PC-9 (cell line): ENCODE results near the gene HSD17B13. TPM values are rescaled to one million over a fixed set of nuclear protein-coding genes. Genes with fewer than 3 reads are reported as not detected.

Experiments
- BruUV-seq: library from RNA; stranded (reverse); fragments of 400-500 nt; replicated peaks from 2 replicates; lab custom pipeline; 2021; lab: Mats Ljungman, UMichigan
- CTCF ChIA-PET: fragments of 300-600 bp; sonication (Branson Sonifier 250); formaldehyde crosslinking; loops from one replicate; lab custom pipeline; 2022; ENCODE audit warnings: antibody characterized with exemption; lab: Charles Lee
- POLR2A ChIA-PET: fragments of 300-600 bp; sonication (Branson Sonifier 250); formaldehyde crosslinking; loops from one replicate; lab custom pipeline; 2022; ENCODE audit warnings: antibody characterized with exemption; ENCODE audit not compliant: unreplicated experiment; lab: Charles Lee
- DNase-seq, 2 experiments: peaks; one replicate each; pipeline versions ENCODE4 v3.0.0 to v3.0.0-alpha.2; 2015 to 2022; ENCODE audit warnings: mixed read lengths in 1 of 2
- H2AFZ ChIP-seq: fragments of 200-600 bp; sonication (generic); 2 replicates; pipeline ENCODE4 v1.8.1; 2017; ENCODE audit warnings: antibody characterized with exemption
- H3F3A ChIP-seq: fragments of 200-600 bp; sonication (generic); 2 replicates; pipeline ENCODE4 v1.8.1; 2017; ENCODE audit warnings: antibody characterized with exemption, mild to moderate bottlenecking, low read depth; ENCODE audit not compliant: insufficient read depth
- H3K27ac ChIP-seq: fragments of 200-600 bp; sonication (generic); 2 replicates; pipeline ENCODE4 v1.6.1; 2016; ENCODE audit warnings: mixed run types
- H3K27me3 ChIP-seq: fragments of 200-600 bp; sonication (generic); 2 replicates; pipeline ENCODE4 v1.6.1; 2016; ENCODE audit warnings: low read depth, mixed run types; ENCODE audit not compliant: insufficient read depth
- H3K36me3 ChIP-seq: fragments of 200-600 bp; sonication (generic); 2 replicates; pipeline ENCODE4 v1.6.1; 2016; ENCODE audit warnings: low read depth, mixed run types
- H3K4me1 ChIP-seq: fragments of 200-600 bp; sonication (generic); replicated peaks from 2 replicates; pipeline ENCODE4 v1.6.1; 2016; ENCODE audit warnings: mixed run types; ENCODE audit not compliant: insufficient read depth
- H3K4me2 ChIP-seq: fragments of 200-600 bp; sonication (generic); 2 replicates; pipeline ENCODE4 v1.6.1; 2017; ENCODE audit warnings: mixed run types
- H3K4me3 ChIP-seq: fragments of 200-600 bp; sonication (generic); 2 replicates; pipeline ENCODE4 v1.6.1; 2016; ENCODE audit warnings: mixed run types
- H3K79me2 ChIP-seq: fragments of 200-600 bp; sonication (generic); 2 replicates; pipeline ENCODE4 v1.6.1; 2017; ENCODE audit warnings: low read depth, mixed run types
- H3K9me2 ChIP-seq: fragments of 200-600 bp; sonication (generic); 2 replicates; pipeline ENCODE4 v1.8.1; 2017; ENCODE audit warnings: mild to moderate bottlenecking; ENCODE audit not compliant: insufficient read depth
- H3K9me3 ChIP-seq: fragments of 200-600 bp; sonication (generic); 2 replicates; pipeline ENCODE4 v1.8.1; 2016; ENCODE audit warnings: low read depth; ENCODE audit not compliant: insufficient read depth
- H4K20me1 ChIP-seq: fragments of 200-600 bp; sonication (generic); 2 replicates; pipeline ENCODE4 v1.8.1; 2017; ENCODE audit not compliant: insufficient read depth
- EZH2 ChIP-seq: fragments of 200-600 bp; sonication (generic); IDR thresholded peaks from 2 replicates; pipeline ENCODE4 v1.8.0; 2017; ENCODE audit warnings: antibody characterized with exemption, low read depth
- intact Hi-C: fragments of 100-400 bp; cut with micrococcal nuclease; formaldehyde crosslinking; loops from one replicate; pipeline ENCODE4 v1.10.0; 2022; ENCODE audit not compliant: unreplicated experiment
- total RNA-seq: library from RNA; stranded (reverse); gene quantifications from 2 replicates; pipeline ENCODE4 v1.2.3, GENCODE V29; 2021
- TF ChIP-seq, protein P1 (sequence below): fragments of 200-600 bp; sonication (generic); conservative IDR thresholded peaks from 2 replicates; pipeline ENCODE4 v1.6.1; 2017; ENCODE audit warnings: mixed run types, antibody characterized with exemption, mild to moderate bottlenecking, moderate library complexity

HSD17B13 gene
- total RNA-seq, 1 experiment from 2014 or later, result not detected

- BruUV-seq, result no TSS peak
- Histone ChIP-seq H3K9me2 (no peaks in the 10 kb centered on the region), H3K36me3 (no peaks in the 10 kb centered on the region), H3K4me1 (no peaks in the 10 kb centered on the region), H3K4me3 (no peak overlapping the region), H2AFZ (no peak overlapping the region), H3K9me3 (no peaks in the 10 kb centered on the region), H3K79me2 (no peaks in the 10 kb centered on the region), H3K4me2 (no peak overlapping the region), H4K20me1 (no peaks in the 10 kb centered on the region), H3F3A (no peaks in the 10 kb centered on the region), H3K27ac (no peak overlapping the region), H3K27me3 (no peaks in the 10 kb centered on the region)
- intact Hi-C loops, result no loop called here
- ChIA-PET POLR2A (no interaction called here), CTCF (no interaction called here)
- no peak for TF ChIP-seq EZH2
- TF ChIP-seq, protein P1, sequence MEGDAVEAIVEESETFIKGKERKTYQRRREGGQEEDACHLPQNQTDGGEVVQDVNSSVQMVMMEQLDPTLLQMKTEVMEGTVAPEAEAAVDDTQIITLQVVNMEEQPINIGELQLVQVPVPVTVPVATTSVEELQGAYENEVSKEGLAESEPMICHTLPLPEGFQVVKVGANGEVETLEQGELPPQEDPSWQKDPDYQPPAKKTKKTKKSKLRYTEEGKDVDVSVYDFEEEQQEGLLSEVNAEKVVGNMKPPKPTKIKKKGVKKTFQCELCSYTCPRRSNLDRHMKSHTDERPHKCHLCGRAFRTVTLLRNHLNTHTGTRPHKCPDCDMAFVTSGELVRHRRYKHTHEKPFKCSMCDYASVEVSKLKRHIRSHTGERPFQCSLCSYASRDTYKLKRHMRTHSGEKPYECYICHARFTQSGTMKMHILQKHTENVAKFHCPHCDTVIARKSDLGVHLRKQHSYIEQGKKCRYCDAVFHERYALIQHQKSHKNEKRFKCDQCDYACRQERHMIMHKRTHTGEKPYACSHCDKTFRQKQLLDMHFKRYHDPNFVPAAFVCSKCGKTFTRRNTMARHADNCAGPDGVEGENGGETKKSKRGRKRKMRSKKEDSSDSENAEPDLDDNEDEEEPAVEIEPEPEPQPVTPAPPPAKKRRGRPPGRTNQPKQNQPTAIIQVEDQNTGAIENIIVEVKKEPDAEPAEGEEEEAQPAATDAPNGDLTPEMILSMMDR, result no peak
- no peak for DNase-seq
Measured at GRCh38 chr4:87330761-87331160, 8.1 kb upstream of the HSD17B13 start.

GRCh38 chr4:87327136-87327535 is 4.5 kb upstream of the HSD17B13 start:
- no peak for TF ChIP-seq EZH2
- TF ChIP-seq, protein P1, result no peak
- no TSS peak for BruUV-seq
- no peak for DNase-seq
- Histone ChIP-seq H3K4me1 (no peaks in the 10 kb centered on the region), H3F3A (no peaks in the 10 kb centered on the region), H3K79me2 (no peaks in the 10 kb centered on the region), H3K9me2 (no peaks in the 10 kb centered on the region), H2AFZ (no peak overlapping the region), H3K4me3 (no peak overlapping the region), H3K27ac (no peak overlapping the region), H4K20me1 (no peaks in the 10 kb centered on the region), H3K36me3 (no peaks in the 10 kb centered on the region), H3K4me2 (no peak overlapping the region), H3K27me3 (no peaks in the 10 kb centered on the region), H3K9me3 (no peaks in the 10 kb centered on the region)
- ChIA-PET POLR2A (no interaction called here), CTCF (no interaction called here)
- intact Hi-C loops, result no loop called here

GRCh38 chr4:87326460-87326859 is 3.8 kb upstream of the HSD17B13 start:
- H3K27me3 ChIP-seq, result no peaks in the 10 kb centered on the region
- no peak overlapping the region for H3K4me3 ChIP-seq
- POLR2A ChIA-PET, result no interaction called here
- H3K79me2 ChIP-seq, result no peaks in the 10 kb centered on the region
- H3K36me3 ChIP-seq, result no peaks in the 10 kb centered on the region
- no peak overlapping the region for H3K4me2 ChIP-seq
- CTCF ChIA-PET, result no interaction called here
- no peaks in the 10 kb centered on the region for H4K20me1 ChIP-seq
- TF ChIP-seq EZH2, result no peak
- TF ChIP-seq, protein P1, result no peak
- intact Hi-C loops, result no loop called here
- no peak for DNase-seq
- no TSS peak for BruUV-seq
- no peak overlapping the region for H3K27ac ChIP-seq
- H3F3A ChIP-seq, result no peaks in the 10 kb centered on the region
- H2AFZ ChIP-seq, result no peak overlapping the region
- H3K4me1 ChIP-seq, result no peaks in the 10 kb centered on the region
- H3K9me2 ChIP-seq, result no peaks in the 10 kb centered on the region
- H3K9me3 ChIP-seq, result no peaks in the 10 kb centered on the region
